GM12878 (cell line): ENCODE results near the gene RAPGEF1.

Experiments used
- CBFB ChIP-seq: IDR thresholded peaks from 2 replicates; pipeline ENCODE4 v1.6.1; 2016; ENCODE audit warnings: antibody characterized with exemption, low read depth
- CTCF ChIP-seq, 3 experiments: IDR thresholded peaks in 2 of 3; conservative IDR thresholded peaks in 1 of 3; 2 replicates each; pipeline ENCODE4 v1.5.1; 2011; ENCODE audit warnings: low read depth in 3 of 3, low read length in 3 of 3, mild to moderate bottlenecking in 3 of 3, control low read depth in 2 of 3, moderate library complexity in 2 of 3, inconsistent platforms in 1 of 3, mixed read lengths in 1 of 3; ENCODE audit not compliant: control insufficient read depth in 2 of 3, insufficient read depth in 1 of 3; ENCODE audit errors: extremely low read depth in 1 of 3
- GATAD2B ChIP-seq: fragments of 450-650 bp; conservative IDR thresholded peaks from 2 replicates; pipeline ENCODE4 v1.6.1; 2017; ENCODE audit warnings: low read depth, mild to moderate bottlenecking, moderate library complexity
- HDAC6 ChIP-seq: fragments of 200-600 bp; sonication (generic); IDR thresholded peaks from one replicate; pipeline ENCODE4 v1.8.0; 2017; ENCODE audit warnings: antibody characterized with exemption; ENCODE audit not compliant: unreplicated experiment
- MXI1 ChIP-seq: fragments of 150-350 bp; IDR thresholded peaks from 2 replicates; pipeline ENCODE4 v1.6.1; 2011; ENCODE audit warnings: low read depth, mild to moderate bottlenecking, inconsistent platforms, low read length, improper control_type of control experiment
- PAX8 ChIP-seq: fragments of 450-650 bp; IDR thresholded peaks from 2 replicates; pipeline ENCODE4 v1.6.1; 2017; ENCODE audit warnings: mild to moderate bottlenecking, moderate library complexity
- POLR2A ChIP-seq: IDR thresholded peaks from 2 replicates; pipeline ENCODE4 v1.6.1; 2011; ENCODE audit warnings: low read depth, mild to moderate bottlenecking, low read length
- POLR2AphosphoS2 ChIP-seq: IDR thresholded peaks from 2 replicates; pipeline ENCODE4 v1.6.1; 2011; ENCODE audit warnings: low read depth, mild to moderate bottlenecking, low read length, improper control_type of control experiment, moderate library complexity
- REST ChIP-seq: IDR thresholded peaks from 2 replicates; pipeline ENCODE4 v1.6.1; 2012; ENCODE audit warnings: mild to moderate bottlenecking, low read depth, low read length
- USF1 ChIP-seq: IDR thresholded peaks from 2 replicates; pipeline ENCODE4 v1.6.1; 2011; ENCODE audit warnings: borderline replicate concordance, low read depth, mild to moderate bottlenecking, moderate library complexity, mixed read lengths, low read length; ENCODE audit not compliant: insufficient read depth; ENCODE audit errors: extremely low read length

GRCh38 chr9:131715906-131716305 lies 24.0 kb downstream of the RAPGEF1 start:
- no peak for TF ChIP-seq USF1
- no peak for TF ChIP-seq PAX8
- 0 out of 2 replicates have a peak, but pooled peaks have one; percentile 19 for TF ChIP-seq POLR2A
- TF ChIP-seq CBFB = no peak
- TF ChIP-seq GATAD2B = no peak
- no peak for TF ChIP-seq HDAC6
- TF ChIP-seq REST = no peak
- no peak for TF ChIP-seq MXI1
- TF ChIP-seq CTCF (IDR thresholded peaks at IDR 0.05 in 2 of 3, conservative IDR thresholded peaks at IDR 0.05 in 1 of 3; ENCODE audit: control insufficient read depth in 2 of 3, extremely low read depth in 1 of 3, insufficient read depth in 1 of 3, low read depth in 3 of 3, low read length in 3 of 3) = no peak
- TF ChIP-seq POLR2AphosphoS2 = no peak
